Caco-2 (cell line): ENCODE data around the gene GGN. TPM values are rescaled to one million over a fixed set of nuclear protein-coding genes. Genes with fewer than 3 reads are reported as not detected.
A peak's percentile ranks its signal among the peaks of the same experiment; 100 is the strongest.

Experiments used
- BruUV-seq: library from RNA; stranded (reverse); fragments of 400-500 nt; replicated peaks from 2 replicates; lab custom pipeline; 2021; lab: Mats Ljungman, UMichigan
- CTCF ChIA-PET: fragments of 300-600 bp; sonication (Branson Sonifier 250); formaldehyde crosslinking; loops from one replicate; lab custom pipeline; 2022; ENCODE audit warnings: antibody characterized with exemption; lab: Charles Lee
- POLR2A ChIA-PET: fragments of 300-600 bp; sonication (Branson Sonifier 250); formaldehyde crosslinking; loops from one replicate; lab custom pipeline; 2022; ENCODE audit warnings: antibody characterized with exemption; lab: Charles Lee
- DNase-seq, 2 experiments: peaks; one replicate each; pipeline versions ENCODE4 v3.0.0 to v3.0.0-alpha.2; 2020 to 2022
- H3K27me3 ChIP-seq: replicated peaks from 2 replicates; pipeline ENCODE4 v1.6.0; 2011; ENCODE audit warnings: low read length; ENCODE audit not compliant: control insufficient read depth, insufficient read depth
- H3K36me3 ChIP-seq: 2 replicates; pipeline ENCODE4 v1.5.1; 2011; ENCODE audit warnings: low read length; ENCODE audit not compliant: control insufficient read depth, insufficient read depth
- H3K4me1 ChIP-seq: fragments of 250-450 bp; sonication (Bioruptor Pico); 2 replicates; pipeline ENCODE4 v1.5.1; 2020; ENCODE audit warnings: mild to moderate bottlenecking
- H3K4me3 ChIP-seq: 2 replicates; pipeline ENCODE4 v1.5.1; 2011; ENCODE audit warnings: low read depth, mild to moderate bottlenecking, control low read depth, low read length
- H3K9me3 ChIP-seq: fragments of 250-450 bp; sonication (Bioruptor Pico); 2 replicates; pipeline ENCODE4 v1.5.1; 2020; ENCODE audit warnings: mild to moderate bottlenecking, moderate library complexity
- H3K27ac Mint-ChIP-seq: one replicate; pipeline ENCODE4 v1.8.0; 2022; ENCODE audit warnings: mixed read lengths; ENCODE audit not compliant: unreplicated experiment
- H3K27me3 Mint-ChIP-seq: one replicate; pipeline ENCODE4 v1.8.0; 2022; ENCODE audit warnings: mixed read lengths; ENCODE audit not compliant: insufficient read depth, unreplicated experiment
- H3K36me3 Mint-ChIP-seq: one replicate; pipeline ENCODE4 v1.8.0; 2022; ENCODE audit warnings: mild to moderate bottlenecking, mixed read lengths; ENCODE audit not compliant: insufficient read depth, unreplicated experiment
- H3K4me1 Mint-ChIP-seq: one replicate; pipeline ENCODE4 v1.8.0; 2022; ENCODE audit warnings: low read depth, mixed read lengths; ENCODE audit not compliant: unreplicated experiment
- H3K4me3 Mint-ChIP-seq: one replicate; pipeline ENCODE4 v1.8.0; 2022; ENCODE audit warnings: mild to moderate bottlenecking, moderate library complexity, mixed read lengths; ENCODE audit not compliant: unreplicated experiment
- H3K9me3 Mint-ChIP-seq: one replicate; pipeline ENCODE4 v1.8.0; 2022; ENCODE audit warnings: mixed read lengths; ENCODE audit not compliant: unreplicated experiment
- CTCF ChIP-seq, 2 experiments: fragments of 200-600 bp in 1 of 2; IDR thresholded peaks; 1 replicate in 1 of 2; 2 replicates in 1 of 2; pipeline versions ENCODE4 v1.5.1 to v1.8.0; 2011 to 2022; ENCODE audit warnings: antibody characterized with exemption in 1 of 2, control low read depth in 1 of 2, inconsistent platforms in 1 of 2, low read depth in 1 of 2, low read length in 1 of 2, mild to moderate bottlenecking in 1 of 2, moderate library complexity in 1 of 2; ENCODE audit not compliant: insufficient read depth in 1 of 2, severe bottlenecking in 1 of 2, unreplicated experiment in 1 of 2
- intact Hi-C: fragments of 100-400 bp; cut with micrococcal nuclease; formaldehyde crosslinking; loops from one replicate; pipeline ENCODE4 v1.10.0; 2022; ENCODE audit not compliant: unreplicated experiment
- total RNA-seq: library from RNA; stranded (reverse); gene quantifications from 2 replicates; pipeline ENCODE4 v1.2.3, GENCODE V29; 2022

The GGN gene
- total RNA-seq, 1 experiment from 2014 or later: 0.79 TPM

GRCh38 chr19:38376576-38376975, 11.3 kb downstream of the GGN start:
- Histone ChIP-seq H3K27me3 (no peaks in the 10 kb centered on the region), H3K36me3 (peaks cover 2% of the 10 kb centered on the region), H3K9me3 (no peaks in the 10 kb centered on the region), H3K4me1 (0 out of 2 replicates have a peak, but pooled peaks cover 4% of the 10 kb centered on the region), H3K4me3 (no peak overlapping the region)
- Mint-ChIP-seq H3K27ac (no peak overlapping the region), H3K36me3 (peaks cover 49% of the 10 kb centered on the region), H3K4me1 (peaks cover 6% of the 10 kb centered on the region), H3K9me3 (no peaks in the 10 kb centered on the region), H3K27me3 (no peaks in the 10 kb centered on the region), H3K4me3 (peak overlapping the region; percentile 90)
- intact Hi-C loops: no loop called here
- ChIA-PET CTCF (no interaction called here), POLR2A (interaction anchor here (0.6 kb wide), 2 partner anchors 13 to 918 kb away, joined by 3 to 8 read pairs; no protein-coding TSS in a partner anchor)
- BruUV-seq: no TSS peak
- DNase-seq: no peak
- TF ChIP-seq CTCF (IDR thresholded peaks at IDR 0.05; ENCODE audit: insufficient read depth in 1 of 2, low read depth in 1 of 2, low read length in 1 of 2, severe bottlenecking in 1 of 2, unreplicated experiment in 1 of 2): no peak

GRCh38 chr19:38375748-38376147, 12.1 kb downstream of the GGN start:
- Mint-ChIP-seq H3K27ac (peak overlapping the region; percentile 92), H3K27me3 (no peaks in the 10 kb centered on the region), H3K36me3 (peaks cover 42% of the 10 kb centered on the region), H3K9me3 (no peaks in the 10 kb centered on the region), H3K4me1 (peaks cover 6% of the 10 kb centered on the region), H3K4me3 (peak overlapping the region; percentile 90)
- CTCF ChIA-PET: interaction anchor here (0.7 to 2.8 kb wide), 3 partner anchors 12 to 150 kb away, joined by 3 to 58 read pairs (median 3); partner anchors contain the start of genes FAM98C and GGN
- Histone ChIP-seq H3K27me3 (no peaks in the 10 kb centered on the region), H3K4me3 (peak overlapping the region; percentile 95), H3K4me1 (0 out of 2 replicates have a peak, but pooled peaks cover 4% of the 10 kb centered on the region), H3K9me3 (no peaks in the 10 kb centered on the region), H3K36me3 (no peaks in the 10 kb centered on the region; the same call in 1 of the 2 replicates)
- intact Hi-C loops: no loop called here
- BruUV-seq: no TSS peak
- no peak for DNase-seq
- POLR2A ChIA-PET: interaction anchor here (0.6 kb wide), 1 partner anchor 14 kb away, joined by 8 read pairs; no protein-coding TSS in a partner anchor
- no peak for TF ChIP-seq CTCF (IDR thresholded peaks at IDR 0.05; ENCODE audit: insufficient read depth in 1 of 2, low read depth in 1 of 2, low read length in 1 of 2, severe bottlenecking in 1 of 2, unreplicated experiment in 1 of 2)

GRCh38 chr19:38375098-38375493, 12.7 kb downstream of the GGN start:
- H3K27me3 ChIP-seq: no peaks in the 10 kb centered on the region
- no peaks in the 10 kb centered on the region for H3K9me3 Mint-ChIP-seq
- no peaks in the 10 kb centered on the region for H3K9me3 ChIP-seq
- CTCF ChIA-PET: interaction anchor here (0.6 to 2.8 kb wide), 9 partner anchors 12 to 260 kb away, joined by 3 to 58 read pairs (median 4); partner anchors contain the start of genes FAM98C, GGN and KCNK6
- TF ChIP-seq CTCF (IDR thresholded peaks at IDR 0.05; ENCODE audit: insufficient read depth in 1 of 2, low read depth in 1 of 2, low read length in 1 of 2, severe bottlenecking in 1 of 2, unreplicated experiment in 1 of 2): no peak
- POLR2A ChIA-PET: interaction anchor here (0.6 to 1.9 kb wide), 6 partner anchors 9 to 468 kb away, joined by 3 to 26 read pairs (median 8); partner anchors contain the start of genes FAM98C, GGN, SIPA1L3 and SPRED3
- peak overlapping the region; percentile 92 for H3K27ac Mint-ChIP-seq
- no TSS peak for BruUV-seq
- H3K27me3 Mint-ChIP-seq: no peaks in the 10 kb centered on the region
- no peak for DNase-seq
- H3K36me3 ChIP-seq: no peaks in the 10 kb centered on the region; the same call in 1 of the 2 replicates
- peaks cover 11% of the 10 kb centered on the region for H3K4me1 Mint-ChIP-seq
- peaks cover 40% of the 10 kb centered on the region for H3K36me3 Mint-ChIP-seq
- intact Hi-C loops: no loop called here
- 0 out of 2 replicates have a peak, but pooled peaks cover 4% of the 10 kb centered on the region for H3K4me1 ChIP-seq
- H3K4me3 ChIP-seq: peak overlapping the region; percentile 95
- H3K4me3 Mint-ChIP-seq: peak overlapping the region; percentile 90
